Measurements from ENCODE around the gene NECAB3. TPM values are rescaled to one million over a fixed set of nuclear protein-coding genes. Genes with fewer than 3 reads are reported as not detected.

Gene NECAB3
- polyA plus RNA-seq, 1 of the 3 experiments (the other 2 are of a cell fraction), result 20.1 TPM

DNA sequence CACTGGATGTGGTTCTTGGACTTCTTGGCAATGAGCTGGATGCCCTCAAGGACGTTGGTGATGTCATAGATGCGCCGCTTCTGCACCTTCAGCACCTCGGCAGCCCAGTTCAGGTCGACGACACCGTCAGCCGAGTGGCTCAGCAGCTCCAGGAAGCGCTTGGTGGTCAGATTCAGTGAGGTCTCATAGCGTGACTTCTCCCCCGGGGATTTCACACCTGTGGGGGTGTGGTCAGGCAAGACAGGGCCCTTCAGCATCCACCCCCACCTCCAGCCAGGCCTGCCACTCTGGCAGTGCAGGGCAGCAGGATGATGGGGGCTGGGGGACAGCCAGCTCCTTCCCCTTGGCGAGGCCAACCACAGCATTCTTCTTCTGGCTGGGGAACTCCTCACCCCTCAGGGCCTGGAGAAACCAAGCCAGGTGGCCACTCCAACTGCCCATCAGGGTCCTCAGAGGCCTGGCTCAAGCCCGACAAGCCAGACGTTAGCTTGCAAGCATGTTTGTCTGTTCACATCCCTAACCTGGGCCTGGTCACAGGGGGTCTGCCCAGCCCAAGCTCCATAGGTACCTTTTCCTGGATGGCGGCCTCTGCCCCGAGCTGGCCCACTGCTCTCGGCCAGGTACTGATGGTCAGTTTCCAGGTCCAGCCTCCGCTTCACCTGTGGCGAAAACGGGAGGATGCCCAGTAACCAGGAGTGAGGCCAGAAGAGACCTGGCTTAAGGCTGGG, 5.7 kb upstream of the NECAB3 start (continued):
- TF ChIP-seq, protein P1, sequence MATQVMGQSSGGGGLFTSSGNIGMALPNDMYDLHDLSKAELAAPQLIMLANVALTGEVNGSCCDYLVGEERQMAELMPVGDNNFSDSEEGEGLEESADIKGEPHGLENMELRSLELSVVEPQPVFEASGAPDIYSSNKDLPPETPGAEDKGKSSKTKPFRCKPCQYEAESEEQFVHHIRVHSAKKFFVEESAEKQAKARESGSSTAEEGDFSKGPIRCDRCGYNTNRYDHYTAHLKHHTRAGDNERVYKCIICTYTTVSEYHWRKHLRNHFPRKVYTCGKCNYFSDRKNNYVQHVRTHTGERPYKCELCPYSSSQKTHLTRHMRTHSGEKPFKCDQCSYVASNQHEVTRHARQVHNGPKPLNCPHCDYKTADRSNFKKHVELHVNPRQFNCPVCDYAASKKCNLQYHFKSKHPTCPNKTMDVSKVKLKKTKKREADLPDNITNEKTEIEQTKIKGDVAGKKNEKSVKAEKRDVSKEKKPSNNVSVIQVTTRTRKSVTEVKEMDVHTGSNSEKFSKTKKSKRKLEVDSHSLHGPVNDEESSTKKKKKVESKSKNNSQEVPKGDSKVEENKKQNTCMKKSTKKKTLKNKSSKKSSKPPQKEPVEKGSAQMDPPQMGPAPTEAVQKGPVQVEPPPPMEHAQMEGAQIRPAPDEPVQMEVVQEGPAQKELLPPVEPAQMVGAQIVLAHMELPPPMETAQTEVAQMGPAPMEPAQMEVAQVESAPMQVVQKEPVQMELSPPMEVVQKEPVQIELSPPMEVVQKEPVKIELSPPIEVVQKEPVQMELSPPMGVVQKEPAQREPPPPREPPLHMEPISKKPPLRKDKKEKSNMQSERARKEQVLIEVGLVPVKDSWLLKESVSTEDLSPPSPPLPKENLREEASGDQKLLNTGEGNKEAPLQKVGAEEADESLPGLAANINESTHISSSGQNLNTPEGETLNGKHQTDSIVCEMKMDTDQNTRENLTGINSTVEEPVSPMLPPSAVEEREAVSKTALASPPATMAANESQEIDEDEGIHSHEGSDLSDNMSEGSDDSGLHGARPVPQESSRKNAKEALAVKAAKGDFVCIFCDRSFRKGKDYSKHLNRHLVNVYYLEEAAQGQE (IDR thresholded peaks at IDR 0.05; ENCODE audit: low read depth, low read length), result no peak
- TF ChIP-seq, protein P2, sequence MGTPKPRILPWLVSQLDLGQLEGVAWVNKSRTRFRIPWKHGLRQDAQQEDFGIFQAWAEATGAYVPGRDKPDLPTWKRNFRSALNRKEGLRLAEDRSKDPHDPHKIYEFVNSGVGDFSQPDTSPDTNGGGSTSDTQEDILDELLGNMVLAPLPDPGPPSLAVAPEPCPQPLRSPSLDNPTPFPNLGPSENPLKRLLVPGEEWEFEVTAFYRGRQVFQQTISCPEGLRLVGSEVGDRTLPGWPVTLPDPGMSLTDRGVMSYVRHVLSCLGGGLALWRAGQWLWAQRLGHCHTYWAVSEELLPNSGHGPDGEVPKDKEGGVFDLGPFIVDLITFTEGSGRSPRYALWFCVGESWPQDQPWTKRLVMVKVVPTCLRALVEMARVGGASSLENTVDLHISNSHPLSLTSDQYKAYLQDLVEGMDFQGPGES (IDR thresholded peaks at IDR 0.05; ENCODE audit: low read depth, low read length), result no peak

DNA sequence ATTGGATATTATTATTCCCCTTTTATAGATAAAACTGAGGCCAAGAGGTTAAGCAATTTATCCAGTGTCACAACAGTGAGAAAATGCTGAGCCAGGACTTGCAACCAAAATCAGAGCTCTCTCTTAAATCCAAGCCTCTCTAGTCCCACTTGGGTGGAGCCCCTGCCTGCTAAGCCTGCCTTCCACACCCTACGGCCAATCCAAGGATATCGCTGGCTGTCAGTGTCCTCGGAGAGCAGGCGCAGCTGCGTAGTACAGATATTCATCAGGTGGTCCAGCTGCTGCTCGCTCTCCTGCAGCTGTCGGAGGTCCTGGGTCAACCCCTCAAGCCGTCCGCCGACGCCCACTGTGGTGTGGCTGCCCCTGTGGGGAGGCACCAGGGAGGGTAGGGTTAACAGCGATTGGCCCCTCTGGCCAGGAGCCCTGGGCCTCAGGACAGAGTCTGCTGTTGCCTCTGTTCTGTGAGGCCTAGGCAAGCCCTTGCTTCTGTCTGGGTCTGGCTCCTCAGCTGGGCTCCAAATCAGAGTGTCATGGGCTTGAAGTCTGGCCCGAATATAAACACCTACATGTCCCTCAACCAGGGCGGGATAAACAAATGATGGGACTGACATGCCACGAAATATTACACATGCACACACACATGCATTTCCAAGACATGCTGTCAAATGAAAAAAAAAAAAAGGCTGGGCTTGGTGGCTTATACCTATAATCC, 3.9 kb upstream of the NECAB3 start:
- H3K9me3 ChIP-seq, result no peaks in the 10 kb centered on the region
- H3K4me3 ChIP-seq (ENCODE audit: low read depth in 2 of 2, low read length in 1 of 2), result no peak overlapping the region
- H3K9ac ChIP-seq, result no peak overlapping the region
- H3K27ac ChIP-seq (ENCODE audit: low read depth in 2 of 2, low read length in 1 of 2), result no peak overlapping the region; a peak in 1 of 4 replicates
- no peaks in the 10 kb centered on the region for H3K36me3 ChIP-seq (replicated peaks in 1 of 2; ENCODE audit: control insufficient read depth in 1 of 2, insufficient read depth in 2 of 2, low read length in 1 of 2)
- peaks cover 6% of the 10 kb centered on the region; the same call in 1 of the 2 replicates for H4K20me1 ChIP-seq (ENCODE audit: insufficient read depth)
- peaks cover 8% of the 10 kb centered on the region for H3F3A ChIP-seq (replicated peaks; ENCODE audit: insufficient read depth)
- no peaks in the 10 kb centered on the region for H3K27me3 ChIP-seq (ENCODE audit: insufficient read depth)
- H3K4me2 ChIP-seq, result no peak overlapping the region
- POLR2A ChIA-PET, result no interaction called here
- DNase-seq, result no peak
- no peak overlapping the region for H2AFZ ChIP-seq (ENCODE audit: low read depth)
- TF ChIP-seq NFIC (IDR thresholded peaks at IDR 0.05; ENCODE audit: borderline replicate concordance), result no peak
- no peak for TF ChIP-seq ELF1 (IDR thresholded peaks at IDR 0.05)
- TF ChIP-seq RFX5 (IDR thresholded peaks at IDR 0.05; ENCODE audit: low read length), result no peak
- no peak for TF ChIP-seq TAF1 (IDR thresholded peaks at IDR 0.05; ENCODE audit: borderline replicate concordance, low read depth, low read length)
- no peak for TF ChIP-seq RCOR1 (IDR thresholded peaks at IDR 0.05; ENCODE audit: low read length)
- TF ChIP-seq, protein P3, sequence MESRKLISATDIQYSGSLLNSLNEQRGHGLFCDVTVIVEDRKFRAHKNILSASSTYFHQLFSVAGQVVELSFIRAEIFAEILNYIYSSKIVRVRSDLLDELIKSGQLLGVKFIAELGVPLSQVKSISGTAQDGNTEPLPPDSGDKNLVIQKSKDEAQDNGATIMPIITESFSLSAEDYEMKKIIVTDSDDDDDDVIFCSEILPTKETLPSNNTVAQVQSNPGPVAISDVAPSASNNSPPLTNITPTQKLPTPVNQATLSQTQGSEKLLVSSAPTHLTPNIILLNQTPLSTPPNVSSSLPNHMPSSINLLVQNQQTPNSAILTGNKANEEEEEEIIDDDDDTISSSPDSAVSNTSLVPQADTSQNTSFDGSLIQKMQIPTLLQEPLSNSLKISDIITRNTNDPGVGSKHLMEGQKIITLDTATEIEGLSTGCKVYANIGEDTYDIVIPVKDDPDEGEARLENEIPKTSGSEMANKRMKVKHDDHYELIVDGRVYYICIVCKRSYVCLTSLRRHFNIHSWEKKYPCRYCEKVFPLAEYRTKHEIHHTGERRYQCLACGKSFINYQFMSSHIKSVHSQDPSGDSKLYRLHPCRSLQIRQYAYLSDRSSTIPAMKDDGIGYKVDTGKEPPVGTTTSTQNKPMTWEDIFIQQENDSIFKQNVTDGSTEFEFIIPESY (IDR thresholded peaks at IDR 0.05; ENCODE audit: borderline replicate concordance, low read depth), result no peak
- no peak for TF ChIP-seq GABPA (IDR thresholded peaks at IDR 0.05; ENCODE audit: low read depth)
- no peak for TF ChIP-seq YY1 (IDR thresholded peaks at IDR 0.05; ENCODE audit: low read depth)
- TF ChIP-seq FOXM1 (IDR thresholded peaks at IDR 0.05; ENCODE audit: low read depth), result no peak
- TF ChIP-seq POLR2AphosphoS5 (IDR thresholded peaks at IDR 0.05; ENCODE audit: low read depth, low read length), result no peak
- no peak for TF ChIP-seq CHD2 (IDR thresholded peaks at IDR 0.05; ENCODE audit: low read length, partially characterized antibody)
- TF ChIP-seq, protein P1 (IDR thresholded peaks at IDR 0.05; ENCODE audit: low read depth, low read length), result no peak
- TF ChIP-seq EP300 (IDR thresholded peaks at IDR 0.05; ENCODE audit: borderline replicate concordance in 1 of 2, low read depth in 1 of 2, low read length in 1 of 2), result no peak
- no peak for TF ChIP-seq TCF12 (IDR thresholded peaks at IDR 0.05)
- TF ChIP-seq SMC3 (IDR thresholded peaks at IDR 0.05; ENCODE audit: low read depth, low read length), result no peak
- peaks cover 0 to 16% of the 10 kb centered on the region in 2 experiments; a peak in 1 of 4 replicates for H3K4me1 ChIP-seq (ENCODE audit: control insufficient read depth in 1 of 2, insufficient read depth in 2 of 2, low read depth in 1 of 2, low read length in 1 of 2)
- no peaks in the 10 kb centered on the region for H3K9me2 ChIP-seq
- H3K79me2 ChIP-seq (ENCODE audit: insufficient read depth), result peaks cover 16% of the 10 kb centered on the region
- CTCF ChIA-PET, result interaction anchor here (0.7 to 0.9 kb wide), 2 partner anchors 10 to 1218 kb away, joined by 3 read pairs; no protein-coding TSS in a partner anchor
- WGBS (ENCODE audit: low lambda C conversion rate), result 89% methylated on average over 8 of the region's 15 CpGs
